ENCODE results near the gene IL1RAPL2. TPM values are rescaled to one million over a fixed set of nuclear protein-coding genes. Genes with fewer than 3 reads are reported as not detected.

Gene IL1RAPL2
- polyA plus RNA-seq, 1 of the 3 experiments (the other 2 are of a cell fraction), result 0.13 TPM

DNA sequence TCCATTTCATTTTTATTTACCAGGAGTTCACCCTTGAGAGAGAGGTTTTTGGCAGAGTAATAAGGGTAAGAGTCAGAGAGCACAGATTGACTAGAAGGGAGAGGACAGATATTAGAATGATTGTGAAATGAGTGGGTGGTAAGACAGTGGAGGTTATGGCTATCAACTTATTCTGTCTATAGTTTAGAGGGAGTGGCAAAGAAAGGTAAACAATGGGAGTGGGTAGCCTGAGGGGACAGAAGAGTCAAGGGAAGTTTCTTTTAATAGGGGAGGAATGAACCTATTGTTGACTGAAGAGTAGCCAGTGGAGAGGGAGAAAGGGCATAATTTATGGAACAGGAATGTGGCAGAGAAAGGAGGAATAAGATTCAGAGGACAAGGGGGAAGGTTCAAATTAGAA, 1069.8 kb downstream of the IL1RAPL2 start:
- POLR2A ChIA-PET, result no interaction called here
- TF ChIP-seq FOXJ3 (CRISPR knock-in tag; IDR thresholded peaks at IDR 0.05), result no peak
- no peak for TF ChIP-seq TCF12 (IDR thresholded peaks at IDR 0.05)
- TF ChIP-seq, protein P1, sequence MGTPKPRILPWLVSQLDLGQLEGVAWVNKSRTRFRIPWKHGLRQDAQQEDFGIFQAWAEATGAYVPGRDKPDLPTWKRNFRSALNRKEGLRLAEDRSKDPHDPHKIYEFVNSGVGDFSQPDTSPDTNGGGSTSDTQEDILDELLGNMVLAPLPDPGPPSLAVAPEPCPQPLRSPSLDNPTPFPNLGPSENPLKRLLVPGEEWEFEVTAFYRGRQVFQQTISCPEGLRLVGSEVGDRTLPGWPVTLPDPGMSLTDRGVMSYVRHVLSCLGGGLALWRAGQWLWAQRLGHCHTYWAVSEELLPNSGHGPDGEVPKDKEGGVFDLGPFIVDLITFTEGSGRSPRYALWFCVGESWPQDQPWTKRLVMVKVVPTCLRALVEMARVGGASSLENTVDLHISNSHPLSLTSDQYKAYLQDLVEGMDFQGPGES (IDR thresholded peaks at IDR 0.05; ENCODE audit: low read depth, low read length), result no peak
- no peak for TF ChIP-seq EP300 (IDR thresholded peaks at IDR 0.05; ENCODE audit: borderline replicate concordance in 1 of 2, low read depth in 1 of 2, low read length in 1 of 2)
- no peak for TF ChIP-seq YY1 (IDR thresholded peaks at IDR 0.05; ENCODE audit: low read depth)
- no peak for TF ChIP-seq POLR2AphosphoS5 (IDR thresholded peaks at IDR 0.05; ENCODE audit: low read depth, low read length)
- TF ChIP-seq MXI1 (IDR thresholded peaks at IDR 0.05; ENCODE audit: low read depth, low read length), result no peak
- no peak for TF ChIP-seq FOSL2 (IDR thresholded peaks at IDR 0.05; ENCODE audit: borderline replicate concordance, low read depth)
- no peak for TF ChIP-seq RCOR1 (IDR thresholded peaks at IDR 0.05; ENCODE audit: low read length)
- Histone ChIP-seq H3K4me1 (ENCODE audit: control insufficient read depth in 1 of 2, insufficient read depth in 2 of 2, low read depth in 1 of 2, low read length in 1 of 2) (no peaks in the 10 kb centered on the region), H4K20me1 (ENCODE audit: insufficient read depth) (no peaks in the 10 kb centered on the region), H3K36me3 (replicated peaks in 1 of 2; ENCODE audit: control insufficient read depth in 1 of 2, insufficient read depth in 2 of 2, low read length in 1 of 2) (no peaks in the 10 kb centered on the region), H3K4me3 (ENCODE audit: low read depth in 2 of 2, low read length in 1 of 2) (no peak overlapping the region), H3K27ac (ENCODE audit: low read depth in 2 of 2, low read length in 1 of 2) (no peak overlapping the region), H3K9ac (no peak overlapping the region), H3K9me3 (no peaks in the 10 kb centered on the region), H3K79me2 (ENCODE audit: insufficient read depth) (no peaks in the 10 kb centered on the region), H2AFZ (ENCODE audit: low read depth) (no peak overlapping the region), H3K27me3 (ENCODE audit: insufficient read depth) (no peaks in the 10 kb centered on the region), H3K4me2 (no peak overlapping the region), H3F3A (replicated peaks; ENCODE audit: insufficient read depth) (no peaks in the 10 kb centered on the region), H3K9me2 (no peaks in the 10 kb centered on the region)
- CTCF ChIA-PET, result no interaction called here
- DNase-seq, result no peak

DNA sequence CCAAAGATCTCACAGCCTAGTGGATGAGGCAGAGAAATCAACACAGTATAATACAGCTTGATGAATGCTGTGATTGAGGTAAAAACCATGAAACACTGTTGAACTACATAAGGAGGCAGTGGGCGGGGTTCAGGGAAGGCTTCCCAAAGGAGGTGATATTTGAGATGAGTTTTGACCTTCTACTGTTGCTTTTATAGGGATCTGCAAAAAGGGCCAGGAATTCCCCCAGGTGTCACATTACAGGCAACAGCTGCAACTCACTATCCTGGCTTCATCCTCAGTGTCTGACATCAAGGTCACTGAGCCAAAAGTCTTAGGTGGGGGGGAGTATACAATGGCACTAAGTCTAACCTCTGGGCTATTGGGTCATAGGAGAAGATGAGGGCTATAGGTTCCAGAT, 1070.7 kb downstream of the IL1RAPL2 start:
- no peak overlapping the region for H3K4me2 ChIP-seq
- ChIA-PET POLR2A (no interaction called here), CTCF (no interaction called here)
- H4K20me1 ChIP-seq (ENCODE audit: insufficient read depth), result no peaks in the 10 kb centered on the region
- no peaks in the 10 kb centered on the region for H3K79me2 ChIP-seq (ENCODE audit: insufficient read depth)
- H2AFZ ChIP-seq (ENCODE audit: low read depth), result no peak overlapping the region
- TF ChIP-seq GABPA (IDR thresholded peaks at IDR 0.05; ENCODE audit: low read depth) (no peak), EZH2phosphoT487 (IDR thresholded peaks at IDR 0.05; ENCODE audit: borderline replicate concordance, low read depth) (no peak), FOXJ3 (CRISPR knock-in tag; IDR thresholded peaks at IDR 0.05) (no peak), RXRA (IDR thresholded peaks at IDR 0.05; ENCODE audit: borderline replicate concordance, low read depth) (no peak), SMC3 (IDR thresholded peaks at IDR 0.05; ENCODE audit: low read depth, low read length) (no peak), JUND (IDR thresholded peaks at IDR 0.05) (no peak)
- H3K27ac ChIP-seq (ENCODE audit: low read depth in 2 of 2, low read length in 1 of 2), result no peak overlapping the region
- H3K9me2 ChIP-seq, result no peaks in the 10 kb centered on the region
- H3K9me3 ChIP-seq, result no peaks in the 10 kb centered on the region
- H3K4me3 ChIP-seq (ENCODE audit: low read depth in 2 of 2, low read length in 1 of 2), result no peak overlapping the region
- no peaks in the 10 kb centered on the region for H3F3A ChIP-seq (replicated peaks; ENCODE audit: insufficient read depth)
- no peaks in the 10 kb centered on the region for H3K36me3 ChIP-seq (replicated peaks in 1 of 2; ENCODE audit: control insufficient read depth in 1 of 2, insufficient read depth in 2 of 2, low read length in 1 of 2)
- no peaks in the 10 kb centered on the region for H3K27me3 ChIP-seq (ENCODE audit: insufficient read depth)
- 13% methylated on average over 1 of the region's 1 CpG for WGBS (ENCODE audit: low lambda C conversion rate)
- H3K9ac ChIP-seq, result no peak overlapping the region
- DNase-seq, result no peak
- H3K4me1 ChIP-seq (ENCODE audit: control insufficient read depth in 1 of 2, insufficient read depth in 2 of 2, low read depth in 1 of 2, low read length in 1 of 2), result no peaks in the 10 kb centered on the region

Data from SK-N-SH (cell line).